Stimulated activated CD4-positive, alpha-beta T cell treated with anti-CD3 and anti-CD28 coated beads, TNF-alpha, amount 100 ng/mL, for 1 hour (primary cell): ENCODE results near the gene RNU1-3.
"Not testable (repeated sequence)": the region's sequence is repeated elsewhere in the genome, so short reads cannot be mapped to it uniquely, and the experiment has no call there.

Experiments used
- DNase-seq, 3 donors: peaks; one replicate each; pipeline ENCODE4 v3.0.0-alpha.2; 2020; ENCODE audit warnings: low read depth in 3 of 3, low spot score in 1 of 3

RNU1-3 gene

DNA sequence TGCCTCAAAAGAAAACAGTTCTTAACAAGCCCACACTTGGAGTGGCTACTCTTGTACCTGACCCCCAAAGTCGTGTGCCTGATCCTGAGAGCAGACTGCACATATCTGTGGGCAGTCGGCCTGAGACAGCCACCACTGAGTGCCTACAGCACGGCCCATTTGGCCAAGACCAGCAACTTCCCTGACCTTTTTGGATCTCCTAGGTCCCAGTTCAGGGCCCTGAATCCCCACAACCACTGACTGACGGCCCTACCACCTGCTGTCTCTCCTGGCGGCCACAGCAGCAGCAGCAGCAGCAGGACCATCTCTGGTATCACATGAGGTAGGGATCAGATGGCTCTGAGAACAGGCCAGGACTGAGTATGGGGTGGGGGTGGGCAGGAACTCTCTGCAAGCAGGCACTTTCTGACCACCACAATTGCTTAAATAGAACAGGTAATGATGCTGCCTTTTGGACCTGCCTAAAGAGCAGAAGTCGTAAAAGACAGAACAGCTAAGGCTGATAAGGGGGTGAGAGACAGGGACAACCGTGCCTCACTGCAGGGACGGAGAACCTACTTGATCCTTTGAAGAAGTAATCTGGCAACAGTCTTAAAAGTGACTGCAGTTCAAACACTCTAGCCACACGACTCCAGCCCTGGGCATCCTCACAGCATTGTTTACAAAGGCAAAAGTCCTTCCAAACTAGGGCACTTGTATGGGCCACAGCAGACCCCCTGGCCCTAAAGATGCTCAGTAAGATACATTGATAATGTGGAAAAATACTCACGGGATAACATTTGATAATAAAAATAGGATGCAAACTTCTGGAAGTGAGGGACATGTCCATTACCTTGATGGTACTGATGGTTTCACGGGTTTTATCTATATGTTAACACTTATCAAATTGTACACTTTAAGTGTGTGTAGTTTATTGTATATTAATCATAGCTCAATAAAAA lies 27.4 kb downstream of the RNU1-3 start:
- DNase-seq: not testable (repeated sequence)

- not testable (repeated sequence) for DNase-seq
Observed at GRCh38 chr1:16637941-16638778, 28.6 kb downstream of the RNU1-3 start.

DNA sequence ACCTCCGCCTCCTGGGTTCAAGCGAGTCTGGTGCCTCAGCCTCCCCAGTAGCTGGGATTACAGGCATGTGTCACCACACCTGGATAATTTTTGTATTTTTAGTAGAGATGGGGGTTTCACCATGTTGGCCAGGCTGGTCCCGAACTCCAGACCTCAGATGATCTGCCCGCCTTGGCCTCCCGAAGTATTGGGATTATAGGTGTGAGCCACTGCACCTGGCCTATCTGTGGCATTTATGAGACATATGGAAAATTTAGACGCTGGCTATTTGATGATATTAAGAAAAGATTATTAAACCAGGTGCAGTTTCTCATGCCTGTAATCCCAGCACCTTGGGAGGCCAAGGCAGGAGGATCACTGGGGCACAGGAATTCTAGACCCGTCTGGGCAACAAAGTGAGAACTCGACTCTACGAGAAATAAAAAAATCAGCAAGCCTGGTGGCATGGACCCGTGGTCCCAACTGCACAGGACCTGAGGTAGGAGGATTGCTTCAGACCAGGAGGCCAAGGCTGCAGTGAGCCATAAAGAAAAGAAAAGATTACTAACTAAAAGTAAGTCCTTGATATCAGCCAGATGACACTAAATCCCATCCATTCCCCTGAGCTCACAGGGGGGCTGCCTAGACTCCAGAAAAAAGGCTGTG lies 30.1 kb downstream of the RNU1-3 start:
- DNase-seq: not testable (repeated sequence)

GRCh38 chr1:16635959-16636358 lies 30.8 kb downstream of the RNU1-3 start:
- DNase-seq: not testable (repeated sequence)

DNA sequence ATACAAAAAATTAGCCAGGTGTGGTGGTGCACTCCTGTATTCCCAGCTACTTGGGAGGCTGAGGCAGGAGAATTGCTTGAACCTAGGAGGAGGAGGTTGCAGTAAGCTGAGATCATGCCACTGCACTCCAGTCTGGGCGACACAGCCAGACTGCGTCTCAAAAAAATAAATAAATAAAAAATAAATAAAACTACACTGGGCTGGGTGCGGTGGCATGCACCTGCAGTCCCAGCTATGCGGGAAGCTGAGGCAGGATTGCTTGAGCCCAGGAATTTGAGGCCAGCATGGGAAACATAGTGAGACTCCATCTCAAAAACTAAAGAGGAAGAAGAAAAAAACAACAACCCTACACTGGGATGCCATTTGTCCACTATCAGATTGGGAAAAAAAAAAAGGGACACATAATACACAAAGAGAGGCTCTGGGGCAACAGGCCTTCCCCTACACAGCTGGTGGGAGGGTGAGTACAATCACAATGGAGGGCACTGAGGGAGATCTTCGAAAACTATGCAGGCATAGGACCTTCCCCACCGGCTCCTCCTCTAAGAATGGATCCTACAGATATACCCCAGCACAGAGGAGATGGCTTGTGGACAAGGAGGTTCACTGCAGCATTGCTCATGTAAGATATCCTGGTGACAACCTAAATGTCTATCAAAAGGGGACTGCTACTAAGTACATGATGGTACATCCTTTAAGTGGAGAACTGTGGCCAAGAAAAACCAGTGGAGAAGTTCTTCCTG lies 33.0 kb downstream of the RNU1-3 start:
- not testable (repeated sequence) for DNase-seq

GRCh38 chr1:16632044-16632850 lies 34.5 kb downstream of the RNU1-3 start:
- DNase-seq: not testable (repeated sequence)

DNA sequence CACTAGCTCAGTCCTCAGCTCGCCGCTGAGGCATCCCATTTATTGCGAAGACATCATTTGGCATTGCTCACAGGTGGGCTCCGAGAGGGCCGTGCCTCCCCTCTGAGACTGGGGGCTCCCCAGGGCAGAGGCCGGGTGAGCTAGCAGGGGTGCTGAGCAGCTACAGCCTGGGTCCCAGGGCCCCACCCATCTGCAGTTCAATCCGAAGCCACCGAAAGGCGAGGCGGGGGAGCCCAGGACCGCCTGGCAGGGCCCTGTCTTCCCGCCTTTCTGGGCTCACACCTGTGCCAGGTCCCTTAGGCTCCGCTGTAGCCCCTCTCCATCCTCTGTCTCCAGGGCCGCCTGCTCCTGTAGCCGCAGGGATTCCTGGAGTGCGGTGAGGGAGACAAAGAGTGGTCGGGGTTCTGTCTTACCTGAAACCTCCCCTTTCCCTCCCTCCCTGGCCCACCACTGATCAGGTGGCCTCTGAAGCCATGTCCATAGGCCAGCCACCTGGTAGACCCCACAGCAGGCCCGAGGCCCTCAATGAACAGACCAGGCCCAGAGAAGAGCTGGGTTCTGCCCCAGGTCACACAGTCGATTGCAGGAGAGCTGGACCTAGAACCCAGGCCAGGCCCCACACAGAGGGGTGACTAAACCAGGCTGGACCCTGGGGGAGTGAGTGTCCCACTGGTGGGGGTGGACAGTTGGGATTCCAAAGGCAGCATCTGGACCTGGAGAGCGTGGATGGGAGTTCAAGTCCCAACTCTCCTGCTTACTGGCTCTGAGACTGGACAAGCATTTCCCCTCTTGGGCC lies 35.3 kb downstream of the RNU1-3 start:
- DNase-seq: no peak

- DNase-seq: no peak
Observed at GRCh38 chr1:16630661-16631247, 36.0 kb downstream of the RNU1-3 start.

GRCh38 chr1:16629916-16630530 lies 36.7 kb downstream of the RNU1-3 start:
- DNase-seq: not testable (repeated sequence)

DNA sequence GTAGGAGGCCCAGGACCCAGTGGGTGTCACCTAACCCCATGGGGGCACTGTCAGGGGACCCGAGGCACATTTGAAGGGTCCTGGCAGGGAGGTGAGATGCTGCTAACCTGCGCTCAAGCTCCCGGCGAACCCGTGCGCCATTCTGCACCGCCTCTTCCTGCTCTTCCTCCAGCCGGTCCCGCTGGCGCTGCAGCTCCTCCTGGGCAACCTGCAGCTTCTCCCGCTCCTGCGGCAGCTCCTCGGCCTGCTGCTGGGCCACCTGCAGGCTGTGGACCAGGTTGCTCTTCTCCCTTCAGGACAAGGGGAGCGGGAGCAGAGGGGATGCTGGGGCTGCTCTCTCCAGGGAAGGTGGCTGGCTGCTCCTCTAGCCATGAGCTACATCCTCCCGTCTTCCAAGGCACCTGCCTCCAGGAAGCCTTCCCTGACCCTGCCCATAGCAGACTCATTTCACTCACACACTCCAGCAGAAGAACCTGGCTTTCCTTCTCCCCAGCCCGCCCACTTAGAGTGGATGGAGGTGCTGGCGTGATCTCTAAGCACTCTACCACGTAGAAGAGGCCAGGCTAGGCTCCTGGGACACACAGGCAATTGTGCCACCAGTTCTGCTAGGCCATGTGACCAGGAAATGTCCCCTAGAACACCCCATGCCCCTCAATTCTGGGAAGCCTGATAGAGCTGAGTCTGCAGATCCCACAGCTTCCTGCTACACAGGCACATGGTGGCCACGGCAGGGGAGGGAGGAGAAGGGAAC lies 38.2 kb downstream of the RNU1-3 start:
- DNase-seq: no peak

DNA sequence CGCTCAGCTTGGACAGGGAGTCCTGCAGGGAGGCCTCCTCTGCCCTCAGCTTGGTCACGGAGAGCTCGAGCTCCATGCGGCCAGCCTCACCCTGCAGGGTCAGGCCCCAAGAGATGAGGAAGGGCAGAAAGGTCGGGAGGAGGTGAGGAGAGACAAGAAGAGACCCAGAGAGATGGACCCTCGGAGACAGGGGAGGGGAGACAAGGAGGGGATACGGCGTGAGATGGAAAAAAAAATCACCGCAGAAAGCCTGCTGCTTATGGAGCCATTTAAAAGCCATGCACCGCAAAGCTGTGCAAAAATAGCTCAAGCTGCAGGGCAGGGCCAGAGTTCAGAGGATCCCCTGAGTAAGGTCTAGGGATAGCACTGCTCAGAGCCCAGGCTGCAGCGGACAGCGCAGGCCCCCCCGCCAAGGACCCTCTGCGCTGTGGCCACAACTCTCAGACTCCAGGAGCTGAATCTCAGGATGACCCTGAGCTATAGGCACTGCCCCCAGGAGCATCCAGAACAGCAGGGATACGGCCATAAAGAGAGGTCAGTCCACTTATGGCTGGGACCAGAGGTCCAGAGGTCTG lies 40.3 kb downstream of the RNU1-3 start:
- DNase-seq: not testable (repeated sequence)

DNA sequence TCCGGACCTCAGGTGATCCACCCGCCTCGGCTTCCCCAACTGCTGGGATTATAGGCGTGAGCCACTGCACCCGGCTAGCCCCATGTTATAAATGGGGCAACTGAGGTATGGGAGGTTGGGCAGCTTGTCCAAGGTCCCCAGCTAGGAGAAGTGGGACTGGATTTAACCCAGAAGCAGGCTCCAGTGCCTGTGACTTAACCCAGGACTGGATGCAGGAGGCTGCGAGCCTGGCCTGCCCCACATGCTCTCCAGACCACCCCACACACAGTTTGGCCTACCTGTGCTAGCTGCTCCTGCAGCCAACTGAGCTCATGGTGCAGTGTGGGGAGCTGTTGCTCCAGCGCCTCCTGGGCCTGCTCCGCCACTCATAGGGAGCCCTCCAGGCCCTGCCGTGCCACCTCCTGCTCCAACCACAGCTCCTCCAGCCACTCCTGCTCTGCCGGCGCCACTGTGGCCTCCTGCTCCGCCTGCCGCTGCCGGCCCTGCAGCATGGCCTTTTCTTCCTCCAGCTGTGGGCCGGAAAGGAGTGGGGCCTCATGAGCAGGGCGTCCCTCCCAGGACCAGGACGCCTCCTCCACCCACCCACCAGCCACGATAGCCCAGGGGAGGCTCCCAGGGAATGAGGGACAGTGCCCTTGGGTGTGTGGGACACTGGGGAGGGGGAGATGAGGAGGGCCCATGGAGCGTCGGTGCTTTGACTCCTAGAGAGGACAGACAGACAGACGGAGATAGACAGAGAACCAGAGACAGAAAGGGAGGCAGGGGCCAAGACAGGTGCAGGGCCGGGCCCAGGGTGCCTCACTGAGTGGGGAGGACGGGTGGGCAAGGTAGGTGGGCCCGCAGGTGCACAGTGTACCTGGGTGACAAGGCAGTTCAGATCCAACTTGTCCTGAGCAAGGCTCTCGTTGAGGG lies 41.0 kb downstream of the RNU1-3 start:
- DNase-seq: no peak

DNA sequence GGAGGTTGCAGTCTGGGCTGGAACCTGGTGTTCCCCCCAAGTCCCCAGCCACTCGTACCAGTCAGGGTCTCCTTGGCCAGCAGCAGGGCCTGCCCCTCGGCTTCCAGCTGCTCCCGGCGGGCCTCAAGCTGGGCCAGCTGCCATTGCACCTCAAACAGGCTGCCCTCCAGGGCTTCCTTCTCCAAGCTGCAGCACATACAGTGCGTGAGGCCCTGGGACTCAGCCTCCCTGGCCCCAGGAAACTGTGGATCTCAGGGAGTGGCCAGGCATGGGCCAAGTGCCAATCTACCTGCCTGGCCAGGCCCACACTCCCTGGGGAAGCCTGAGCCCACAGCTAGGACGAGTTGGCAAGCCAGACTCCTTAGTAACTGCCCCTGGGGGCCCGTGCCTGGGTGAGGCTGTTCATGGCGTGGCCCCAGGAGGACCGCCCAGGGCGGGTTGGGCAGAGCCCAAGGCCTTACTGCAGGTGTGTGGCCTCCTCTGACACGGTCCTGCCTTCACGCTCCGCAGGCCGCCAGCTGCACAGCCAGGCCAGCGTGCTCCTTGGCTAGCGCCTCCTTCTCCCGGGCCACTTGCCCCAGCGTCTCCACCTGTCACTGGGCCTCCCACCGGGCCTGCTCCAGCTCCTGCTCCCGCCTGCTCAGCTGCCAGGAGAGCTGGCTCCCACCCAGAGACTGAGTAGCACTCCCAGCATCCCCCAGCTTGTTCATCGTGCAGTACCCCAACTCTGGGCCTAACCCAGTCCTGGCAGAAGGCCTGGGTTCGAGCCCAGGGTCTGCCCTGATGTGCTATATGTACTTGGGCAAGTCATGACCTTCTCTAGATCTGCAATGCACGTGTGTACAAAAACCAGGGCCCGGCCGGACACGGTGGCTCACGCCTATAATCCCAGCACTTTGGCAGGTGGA lies 42.7 kb downstream of the RNU1-3 start:
- DNase-seq: not testable (repeated sequence)

DNA sequence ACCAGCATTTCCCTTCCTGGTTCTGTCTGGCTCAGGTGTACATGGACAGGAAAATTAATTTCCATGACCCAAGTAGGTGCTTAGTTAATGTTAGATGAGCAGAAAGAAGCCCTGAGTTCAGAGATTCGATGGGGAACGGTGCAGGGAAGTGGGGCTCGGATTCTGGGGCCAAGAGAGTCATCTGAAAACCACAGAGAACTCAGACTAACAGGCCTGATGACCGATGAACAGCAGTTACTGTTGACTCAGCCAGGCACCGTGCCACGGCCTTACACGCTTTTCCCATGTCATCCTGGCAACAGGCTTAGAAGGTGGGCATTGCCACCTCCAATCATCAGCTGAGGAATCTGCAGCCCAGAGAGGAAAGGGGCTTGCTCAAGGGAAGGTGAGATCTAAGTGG lies 43.4 kb downstream of the RNU1-3 start:
- DNase-seq: not testable (repeated sequence)

- not testable (repeated sequence) for DNase-seq
Observed at GRCh38 chr1:16621681-16622315, 45.0 kb downstream of the RNU1-3 start.
